Trophoblast cell (in vitro differentiated cells and primary cell): ENCODE measurements around the gene ORAI2.

Experiments used
- DNase-seq, 2 donors: peaks; one replicate each; pipeline ENCODE4 v3.0.0-alpha.2; 2016
- H2AFZ ChIP-seq: 2 replicates; pipeline ENCODE4 v1.6.1; 2013; ENCODE audit warnings: low read length, moderate library complexity, mild to moderate bottlenecking; ENCODE audit not compliant: insufficient read depth, poor library complexity
- H2AK5ac ChIP-seq: 2 replicates; pipeline ENCODE4 v1.6.1; 2013; ENCODE audit warnings: mild to moderate bottlenecking, low read length
- H2BK120ac ChIP-seq: 2 replicates; pipeline ENCODE4 v1.6.1; 2013; ENCODE audit warnings: low read length, mild to moderate bottlenecking, moderate library complexity; ENCODE audit not compliant: insufficient read depth, poor library complexity
- H2BK12ac ChIP-seq: 2 replicates; pipeline ENCODE4 v1.6.1; 2013; ENCODE audit warnings: mild to moderate bottlenecking, low read length, moderate library complexity
- H2BK5ac ChIP-seq: 2 replicates; pipeline ENCODE4 v1.6.1; 2013; ENCODE audit warnings: low read length, low read depth, moderate library complexity, mild to moderate bottlenecking; ENCODE audit not compliant: poor library complexity
- H3K14ac ChIP-seq: 2 replicates; pipeline ENCODE4 v1.6.1; 2013; ENCODE audit warnings: mild to moderate bottlenecking, low read length
- H3K18ac ChIP-seq: 2 replicates; pipeline ENCODE4 v1.6.1; 2013; ENCODE audit warnings: mild to moderate bottlenecking, low read length
- H3K23ac ChIP-seq: 2 replicates; pipeline ENCODE4 v1.6.1; 2013; ENCODE audit warnings: low read length
- H3K27ac ChIP-seq: 2 replicates; pipeline ENCODE4 v1.5.1; 2013; ENCODE audit warnings: low read depth, mild to moderate bottlenecking, inconsistent platforms, low read length, moderate library complexity
- H3K27me3 ChIP-seq: 2 replicates; pipeline ENCODE4 v1.6.1; 2013; ENCODE audit warnings: inconsistent platforms, mild to moderate bottlenecking, low read length, moderate library complexity; ENCODE audit not compliant: insufficient read depth
- H3K36me3 ChIP-seq, 2 experiments: 1 replicate in 1 of 2; 2 replicates in 1 of 2; pipeline ENCODE4 v1.6.1; 2013; ENCODE audit warnings: low read length in 2 of 2, mild to moderate bottlenecking in 2 of 2, moderate library complexity in 1 of 2; ENCODE audit not compliant: insufficient read depth in 2 of 2, control insufficient read depth in 1 of 2
- H3K4ac ChIP-seq: 2 replicates; pipeline ENCODE4 v1.6.1; 2013; ENCODE audit warnings: low read depth, mild to moderate bottlenecking, low read length, moderate library complexity
- H3K4me1 ChIP-seq, 2 experiments: 1 replicate in 1 of 2; 2 replicates in 1 of 2; pipeline ENCODE4 v1.6.1; 2013; ENCODE audit warnings: low read length in 2 of 2, mild to moderate bottlenecking in 2 of 2, moderate library complexity in 1 of 2; ENCODE audit not compliant: insufficient read depth in 2 of 2, control insufficient read depth in 1 of 2
- H3K4me2 ChIP-seq: 2 replicates; pipeline ENCODE4 v1.6.1; 2013; ENCODE audit warnings: inconsistent platforms, mild to moderate bottlenecking, low read length, moderate library complexity
- H3K4me3 ChIP-seq: 2 replicates; pipeline ENCODE4 v1.5.1; 2013; ENCODE audit warnings: mild to moderate bottlenecking, low read depth, low read length, inconsistent platforms
- H3K79me1 ChIP-seq: one replicate; pipeline ENCODE4 v1.6.1; 2013; ENCODE audit warnings: low read length
- H3K79me2 ChIP-seq: 2 replicates; pipeline ENCODE4 v1.6.1; 2013; ENCODE audit warnings: low read length, mild to moderate bottlenecking; ENCODE audit not compliant: control insufficient read depth, insufficient read depth, poor library complexity
- H3K9ac ChIP-seq: 2 replicates; pipeline ENCODE4 v1.6.1; 2013; ENCODE audit warnings: mild to moderate bottlenecking, low read length
- H3K9me3 ChIP-seq: 2 replicates; pipeline ENCODE4 v1.6.1; 2013; ENCODE audit warnings: low read depth, mild to moderate bottlenecking, control low read depth, inconsistent platforms, low read length; ENCODE audit not compliant: insufficient read depth
- H4K12ac ChIP-seq: 2 replicates; pipeline ENCODE4 v1.6.1; 2013; ENCODE audit warnings: low read depth, mild to moderate bottlenecking, low read length, moderate library complexity
- H4K8ac ChIP-seq: 2 replicates; pipeline ENCODE4 v1.6.1; 2013; ENCODE audit warnings: low read depth, mild to moderate bottlenecking, low read length, moderate library complexity
- H4K91ac ChIP-seq: one replicate; pipeline ENCODE4 v1.6.1; 2013; ENCODE audit warnings: low read depth, mild to moderate bottlenecking, low read length, moderate library complexity
- WGBS: extraction: QIAGEN DNeasy Blood & Tissue Kit; methylation state at CpG from one replicate; pipeline ENCODE4 v1.1.7; 2013; ENCODE audit warnings: missing lambda C conversion rate; ENCODE audit not compliant: insufficient read length, insufficient coverage; ENCODE audit errors: extremely low coverage; 5-methylcytosine and 5-hydroxymethylcytosine counted together

The ORAI2 gene

DNA sequence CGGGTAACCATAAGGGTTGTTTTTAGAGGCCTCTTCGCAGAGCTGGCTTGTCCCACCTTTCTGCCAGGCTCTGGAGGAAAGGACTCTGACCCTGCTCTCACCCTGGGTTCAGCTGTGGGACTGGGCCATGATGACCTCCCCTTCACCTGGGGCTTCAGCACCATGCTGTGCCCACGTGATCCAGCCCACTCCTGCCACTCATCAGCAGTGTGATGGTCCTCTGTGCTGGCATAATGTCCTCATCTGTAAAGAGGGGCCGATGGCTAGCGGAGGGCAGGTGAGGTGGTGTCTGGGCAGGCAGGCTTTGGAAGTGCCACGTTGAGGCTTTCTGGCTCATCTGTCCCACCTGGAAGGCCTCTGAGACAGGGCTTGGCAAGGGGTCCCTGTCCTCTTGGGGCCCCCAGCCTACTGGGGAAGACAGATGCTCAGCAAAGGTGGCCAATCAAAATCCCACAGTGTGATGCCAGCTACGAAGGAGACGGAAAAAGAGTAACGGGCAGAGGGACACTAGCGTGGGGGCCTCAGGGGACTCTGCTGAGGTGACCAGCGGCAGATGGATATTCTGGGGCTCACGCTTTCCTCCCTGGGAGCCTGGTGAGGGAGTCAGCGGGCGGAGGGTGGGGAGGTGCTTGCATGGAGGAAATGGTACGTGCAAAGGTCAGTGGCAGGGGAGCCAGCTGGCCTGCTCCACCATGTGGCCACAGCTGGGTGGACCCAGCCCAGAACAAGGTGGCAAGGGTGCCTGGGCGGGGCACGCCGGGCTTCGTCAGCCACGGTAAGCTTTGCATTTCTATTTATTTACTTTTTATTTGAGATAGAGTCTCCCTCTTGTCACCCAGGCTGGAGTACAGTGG, 36.8 kb downstream of the ORAI2 start:
- no peaks in the 10 kb centered on the region for H3K27me3 ChIP-seq
- H3K14ac ChIP-seq: no peak overlapping the region
- no peaks in the 10 kb centered on the region for H3K9me3 ChIP-seq
- H3K36me3 ChIP-seq: peaks cover 50 to 64% of the 10 kb centered on the region in 2 experiments
- peaks cover under 1% of the 10 kb centered on the region for H3K79me1 ChIP-seq
- DNase-seq: no peak
- H2BK5ac ChIP-seq: no peak overlapping the region
- H3K4me1 ChIP-seq: peaks cover 3 to 7% of the 10 kb centered on the region in 2 experiments
- H3K18ac ChIP-seq: no peak overlapping the region
- no peak overlapping the region for H3K4me2 ChIP-seq
- H3K23ac ChIP-seq: no peak overlapping the region
- H4K91ac ChIP-seq: no peak overlapping the region
- no peak overlapping the region for H3K4ac ChIP-seq
- no peak overlapping the region for H2AFZ ChIP-seq
- H2BK12ac ChIP-seq: no peak overlapping the region
- H2AK5ac ChIP-seq: no peak overlapping the region
- H3K79me2 ChIP-seq: peaks cover under 1% of the 10 kb centered on the region
- H3K27ac ChIP-seq: no peak overlapping the region
- WGBS: no CpG with 5 or more reads among the region's 20 CpGs
- H3K9ac ChIP-seq: no peak overlapping the region
- no peak overlapping the region for H3K4me3 ChIP-seq
- H2BK120ac ChIP-seq: no peak overlapping the region
- no peak overlapping the region for H4K12ac ChIP-seq
- H4K8ac ChIP-seq: no peak overlapping the region

DNA sequence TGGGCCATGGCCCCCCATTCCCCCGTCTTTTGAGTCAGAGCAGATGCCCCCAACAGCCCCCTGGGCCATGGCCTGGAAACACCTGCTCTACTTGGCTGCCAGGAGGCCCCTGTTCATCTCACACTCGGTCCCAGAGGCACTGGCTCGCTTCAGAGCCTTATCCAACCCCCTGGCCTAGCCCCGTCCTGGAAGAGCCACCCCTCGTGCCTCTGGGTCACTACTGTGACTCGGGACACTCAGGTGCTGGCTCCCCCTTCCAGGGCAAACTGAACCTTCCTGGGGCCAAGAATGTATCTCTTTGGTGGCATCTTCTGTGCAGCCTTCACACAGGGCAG, 38.4 kb downstream of the ORAI2 start:
- H3K9ac ChIP-seq: no peak overlapping the region

DNA sequence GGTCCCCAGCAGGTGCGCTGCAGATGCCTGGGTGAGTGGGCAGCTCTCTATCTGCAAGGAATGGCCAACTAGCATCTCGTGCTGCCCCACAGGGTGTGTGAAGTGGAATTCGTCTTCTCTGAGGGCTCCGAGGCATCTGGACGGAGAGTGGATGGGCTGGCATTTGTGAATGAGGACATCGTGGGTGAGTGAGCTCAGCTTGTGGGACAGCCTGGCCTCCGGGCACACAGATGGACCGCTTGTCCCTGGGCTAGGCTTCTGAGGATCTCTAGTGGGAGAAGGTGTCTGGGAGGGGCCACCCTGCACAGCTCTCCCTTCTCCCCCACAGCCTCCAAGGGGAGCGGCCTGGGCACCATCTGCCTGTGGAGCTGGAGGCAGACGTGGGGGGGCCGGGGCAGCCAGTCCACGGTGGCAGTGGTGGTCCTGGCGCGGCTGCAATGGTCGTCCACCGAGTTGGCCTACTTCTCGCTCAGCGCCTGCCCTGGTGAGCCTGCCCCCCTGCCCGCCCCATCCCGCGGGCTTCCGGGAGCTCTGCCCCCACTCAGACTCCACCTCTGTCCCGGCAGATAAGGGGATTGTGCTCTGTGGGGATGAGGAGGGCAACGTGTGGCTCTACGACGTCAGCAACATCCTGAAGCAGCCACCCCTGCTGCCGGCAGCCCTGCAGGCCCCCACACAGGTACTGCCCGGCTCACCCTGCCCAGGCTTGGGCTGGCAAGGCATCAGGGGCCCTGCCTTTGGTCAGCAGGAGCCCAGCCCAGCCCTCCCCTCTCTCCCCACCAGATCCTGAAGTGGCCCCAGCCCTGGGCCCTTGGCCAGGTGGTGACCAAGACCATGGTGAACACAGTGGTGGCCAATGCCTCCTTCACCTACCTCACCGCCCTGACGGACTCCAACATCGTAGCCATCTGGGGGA, 39.0 kb downstream of the ORAI2 start:
- no peak overlapping the region for H2AK5ac ChIP-seq
- H2BK120ac ChIP-seq: no peak overlapping the region
- H3K4ac ChIP-seq: no peak overlapping the region
- no peaks in the 10 kb centered on the region for H3K79me2 ChIP-seq
- peaks cover 47 to 61% of the 10 kb centered on the region in 2 experiments for H3K36me3 ChIP-seq
- H4K8ac ChIP-seq: no peak overlapping the region
- H2BK5ac ChIP-seq: no peak overlapping the region
- H3K27ac ChIP-seq: no peak overlapping the region
- H3K18ac ChIP-seq: no peak overlapping the region
- H3K4me3 ChIP-seq: no peak overlapping the region
- no peaks in the 10 kb centered on the region for H3K79me1 ChIP-seq
- no peak overlapping the region for H3K9ac ChIP-seq
- H4K91ac ChIP-seq: no peak overlapping the region
- no peak overlapping the region for H3K23ac ChIP-seq
- DNase-seq: no peak
- no CpG with 5 or more reads among the region's 31 CpGs for WGBS
- H3K14ac ChIP-seq: no peak overlapping the region
- H2BK12ac ChIP-seq: no peak overlapping the region
- H3K9me3 ChIP-seq: no peaks in the 10 kb centered on the region
- no peak overlapping the region for H3K4me2 ChIP-seq
- H2AFZ ChIP-seq: no peak overlapping the region
- H3K27me3 ChIP-seq: no peaks in the 10 kb centered on the region
- no peaks in the 10 kb centered on the region for H3K4me1 ChIP-seq
- no peak overlapping the region for H4K12ac ChIP-seq

More for the DNA sequence above, 38.4 kb downstream of the ORAI2 start:
- H4K91ac ChIP-seq: no peak overlapping the region
- H3K4ac ChIP-seq: no peak overlapping the region
- no peaks in the 10 kb centered on the region for H3K79me2 ChIP-seq
- no peak overlapping the region for H2AK5ac ChIP-seq
- H3K36me3 ChIP-seq: peaks cover 49 to 64% of the 10 kb centered on the region in 2 experiments
- no peak overlapping the region for H3K23ac ChIP-seq
- no peak overlapping the region for H2BK5ac ChIP-seq
- no peaks in the 10 kb centered on the region for H3K4me1 ChIP-seq
- no peak overlapping the region for H3K4me3 ChIP-seq
- H2AFZ ChIP-seq: no peak overlapping the region
- H4K12ac ChIP-seq: no peak overlapping the region
- no peak overlapping the region for H3K18ac ChIP-seq
- H3K27me3 ChIP-seq: no peaks in the 10 kb centered on the region
- H2BK120ac ChIP-seq: no peak overlapping the region
- H3K27ac ChIP-seq: no peak overlapping the region
- no CpG with 5 or more reads among the region's 6 CpGs for WGBS
- no peak overlapping the region for H3K14ac ChIP-seq
- H3K9me3 ChIP-seq: no peaks in the 10 kb centered on the region
- H4K8ac ChIP-seq: no peak overlapping the region
- no peak overlapping the region for H2BK12ac ChIP-seq
- no peak overlapping the region for H3K4me2 ChIP-seq
- DNase-seq: no peak
- no peaks in the 10 kb centered on the region for H3K79me1 ChIP-seq

DNA sequence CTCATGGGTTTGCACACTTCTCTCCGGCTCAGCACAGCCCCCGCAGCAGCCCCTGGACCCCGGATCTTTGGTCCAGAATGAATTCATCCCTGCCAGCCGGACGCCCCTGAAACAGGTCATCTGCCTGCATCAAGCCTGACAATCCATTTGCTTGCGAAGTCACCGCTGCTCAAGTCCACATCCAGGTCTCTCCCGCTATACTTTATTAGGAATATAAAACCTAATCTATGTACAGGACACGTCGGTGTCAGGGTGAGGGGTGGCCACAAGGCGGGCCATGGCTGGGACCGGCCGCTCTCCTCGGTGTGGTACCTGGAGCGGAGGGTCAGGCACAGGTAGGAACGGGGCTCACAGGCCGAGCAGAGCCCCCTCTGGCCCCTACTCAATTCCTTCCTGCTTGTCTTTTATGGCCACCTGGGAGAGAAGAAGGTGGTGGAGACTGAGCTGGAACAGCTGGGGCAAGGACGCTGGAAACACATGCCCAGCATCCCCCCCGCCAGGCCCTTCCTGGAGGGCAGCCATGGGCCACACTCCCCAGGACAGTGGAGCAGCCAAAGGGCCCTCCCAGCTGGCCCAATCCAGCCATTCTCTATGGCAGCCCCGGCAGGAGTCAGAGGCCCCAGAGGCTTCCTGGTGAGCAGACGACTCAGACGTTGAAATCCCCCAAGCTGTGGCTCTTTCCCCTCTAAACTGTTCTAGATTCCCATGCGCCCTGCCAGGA, 40.1 kb downstream of the ORAI2 start:
- Histone ChIP-seq H3K9me3 (no peaks in the 10 kb centered on the region), H2AK5ac (no peak overlapping the region), H3K36me3 (peaks cover 36 to 51% of the 10 kb centered on the region in 2 experiments), H3K9ac (no peak overlapping the region), H3K27ac (no peak overlapping the region), H2BK5ac (no peak overlapping the region), H4K8ac (no peak overlapping the region), H3K14ac (no peak overlapping the region), H2AFZ (no peak overlapping the region), H3K4ac (no peak overlapping the region), H3K23ac (no peak overlapping the region), H3K79me2 (no peaks in the 10 kb centered on the region), H2BK12ac (no peak overlapping the region), H4K91ac (no peak overlapping the region), H3K18ac (no peak overlapping the region), H3K79me1 (no peaks in the 10 kb centered on the region), H3K27me3 (no peaks in the 10 kb centered on the region), H3K4me2 (no peak overlapping the region), H3K4me1 (no peaks in the 10 kb centered on the region), H3K4me3 (no peak overlapping the region), H4K12ac (no peak overlapping the region), H2BK120ac (no peak overlapping the region)
- WGBS: no CpG with 5 or more reads among the region's 23 CpGs
- DNase-seq: no peak
